ENCODE results near the gene FNDC3B. TPM values are rescaled to one million over a fixed set of nuclear protein-coding genes. Genes with fewer than 3 reads are reported as not detected.

The FNDC3B gene
- total and polyA plus RNA-seq, 2 of the 8 experiments (the other 6 are each of a cell fraction or from before 2014, with no cell fraction given) = 14.1 to 44.4 TPM

GRCh38 chr3:172208586-172209332, 169.4 kb downstream of the FNDC3B start (continued):
- TF ChIP-seq CHD7 (IDR thresholded peaks at IDR 0.05; ENCODE audit: insufficient replicate concordance, low read length) (no peak), TEAD4 (IDR thresholded peaks at IDR 0.05; ENCODE audit: low read depth, low read length) (no peak), POLR2AphosphoS5 (IDR thresholded peaks at IDR 0.05; ENCODE audit: low read depth, low read length) (no peak), KDM4A (IDR thresholded peaks at IDR 0.05; ENCODE audit: low read depth, low read length, severe bottlenecking) (no peak), ATF3 (IDR thresholded peaks at IDR 0.05; ENCODE audit: insufficient read depth, low read depth, low read length) (no peak), CHD2 (IDR thresholded peaks at IDR 0.05; ENCODE audit: low read length) (no peak), GABPA (IDR thresholded peaks at IDR 0.05; ENCODE audit: borderline replicate concordance, insufficient read depth, low read length) (no peak), GTF2F1 (IDR thresholded peaks at IDR 0.05; ENCODE audit: borderline replicate concordance, low read depth, low read length) (no peak), SIRT6 (IDR thresholded peaks at IDR 0.05; ENCODE audit: low read length) (no peak), RXRA (IDR thresholded peaks at IDR 0.05; ENCODE audit: insufficient read depth, low read depth, low read length) (no peak)
